Esophagus squamous epithelium (tissue), 5 donors: ENCODE measurements around the gene DNAJC15. TPM values are rescaled to one million over a fixed set of nuclear protein-coding genes. Genes with fewer than 3 reads are reported as not detected.

ENCODE experiments used
- DNase-seq: peaks from one replicate; lab custom pipeline; 2025; lab: John Stamatoyannopoulos, UW
- H3K27ac ChIP-seq, 4 donors: fragments of 200-600 bp; sonication (generic); one replicate each; pipeline ENCODE4 v1.5.1; 2016 to 2019; ENCODE audit warnings: mild to moderate bottlenecking in 1 of 4
- H3K27me3 ChIP-seq, 4 donors: fragments of 200-600 bp; sonication (generic); 1 replicate in 3 of 4; 2 replicates in 1 of 4; pipeline versions ENCODE4 v1.5.1 to v1.6.0; 2017 to 2021; ENCODE audit warnings: antibody characterized with exemption in 1 of 4
- H3K36me3 ChIP-seq, 3 donors: fragments of 200-600 bp; sonication (generic); one replicate each; pipeline ENCODE4 v1.5.1; 2016 to 2019
- H3K4me1 ChIP-seq, 3 donors: fragments of 200-600 bp; sonication (generic); one replicate each; pipeline ENCODE4 v1.5.1; 2017 to 2019
- H3K4me3 ChIP-seq, 4 donors: fragments of 200-600 bp; sonication (generic); 1 replicate in 3 of 4; 2 replicates in 1 of 4; pipeline ENCODE4 v1.5.1; 2016 to 2019; ENCODE audit warnings: mild to moderate bottlenecking in 2 of 4, moderate library complexity in 1 of 4
- H3K9me3 ChIP-seq, 3 donors: fragments of 200-600 bp; sonication (generic); one replicate each; pipeline ENCODE4 v1.5.1; 2016 to 2019
- POLR2A ChIP-seq, 4 donors: fragments of 450-650 bp; IDR thresholded peaks; one replicate each; pipeline ENCODE4 v1.6.1; 2017; ENCODE audit warnings: antibody characterized with exemption in 4 of 4, mild to moderate bottlenecking in 4 of 4, moderate library complexity in 3 of 4
- WGBS, 2 donors: methylation state at CpG; one replicate each; pipeline ENCODE4 v1.1.5; 2018; 5-methylcytosine and 5-hydroxymethylcytosine counted together
- intact Hi-C: fragments of 100-400 bp; cut with DNase I; formaldehyde crosslinking; loops from one replicate; pipeline ENCODE4 v1.15.0; 2022
- total RNA-seq, 4 donors: library from RNA; depleted of rRNA; stranded (reverse); fragments of >200 nt; gene quantifications; one replicate each; pipeline ENCODE4 v1.1.0, GENCODE V29; 2016
- TF ChIP-seq, protein P1 (sequence below), 6 experiments: fragments of 450-650 bp in 4 of 6; fragments of 200-600 bp in 2 of 6; sonication (generic) in 2 of 6; IDR thresholded peaks; one replicate each; pipeline ENCODE4 v1.5.1; 2016 to 2019; ENCODE audit warnings: antibody characterized with exemption in 6 of 6, mild to moderate bottlenecking in 4 of 6, moderate library complexity in 4 of 6
- donor health status: DM: yes; HTN: yes; CAD: no.

Gene DNAJC15
- total RNA-seq, 4 donors from 2014 or later = 2.9 to 15.0 (median 9.0) TPM

DNA sequence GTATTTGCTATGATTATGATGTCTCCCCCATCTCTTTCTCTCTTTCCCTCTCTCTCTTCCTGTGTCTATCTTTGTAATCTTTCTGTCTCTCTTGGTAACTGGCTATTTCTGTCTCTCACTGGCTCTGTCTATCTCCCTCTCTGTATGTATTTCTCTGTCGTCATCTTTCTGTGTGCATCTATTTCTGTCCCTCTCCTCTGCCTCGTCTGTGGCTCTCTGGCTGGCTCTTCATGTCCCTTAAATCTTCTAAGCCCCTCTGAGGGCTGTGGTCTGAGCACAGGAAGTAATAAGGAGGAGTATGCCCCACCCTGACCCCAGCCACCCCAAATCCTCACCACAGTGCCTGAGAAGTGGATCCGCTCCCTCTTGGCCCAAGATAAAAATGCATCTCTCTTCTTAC is 104.4 kb downstream of the DNAJC15 start:
- Histone ChIP-seq H3K36me3 (no peaks in the 10 kb centered on the region), H3K4me1 (no peaks in the 10 kb centered on the region), H3K9me3 (no peaks in the 10 kb centered on the region), H3K27ac (no peak overlapping the region), H3K27me3 (no peaks in the 10 kb centered on the region), H3K4me3 (no peak overlapping the region)
- no peak for TF ChIP-seq POLR2A (IDR thresholded peaks at IDR 0.05)
- TF ChIP-seq, protein P1, sequence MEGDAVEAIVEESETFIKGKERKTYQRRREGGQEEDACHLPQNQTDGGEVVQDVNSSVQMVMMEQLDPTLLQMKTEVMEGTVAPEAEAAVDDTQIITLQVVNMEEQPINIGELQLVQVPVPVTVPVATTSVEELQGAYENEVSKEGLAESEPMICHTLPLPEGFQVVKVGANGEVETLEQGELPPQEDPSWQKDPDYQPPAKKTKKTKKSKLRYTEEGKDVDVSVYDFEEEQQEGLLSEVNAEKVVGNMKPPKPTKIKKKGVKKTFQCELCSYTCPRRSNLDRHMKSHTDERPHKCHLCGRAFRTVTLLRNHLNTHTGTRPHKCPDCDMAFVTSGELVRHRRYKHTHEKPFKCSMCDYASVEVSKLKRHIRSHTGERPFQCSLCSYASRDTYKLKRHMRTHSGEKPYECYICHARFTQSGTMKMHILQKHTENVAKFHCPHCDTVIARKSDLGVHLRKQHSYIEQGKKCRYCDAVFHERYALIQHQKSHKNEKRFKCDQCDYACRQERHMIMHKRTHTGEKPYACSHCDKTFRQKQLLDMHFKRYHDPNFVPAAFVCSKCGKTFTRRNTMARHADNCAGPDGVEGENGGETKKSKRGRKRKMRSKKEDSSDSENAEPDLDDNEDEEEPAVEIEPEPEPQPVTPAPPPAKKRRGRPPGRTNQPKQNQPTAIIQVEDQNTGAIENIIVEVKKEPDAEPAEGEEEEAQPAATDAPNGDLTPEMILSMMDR (IDR thresholded peaks at IDR 0.05) = no peak
- WGBS, 2 donors = 39 to 52% methylated on average over 3 of the region's 3 CpGs
- DNase-seq = no peak
- intact Hi-C loops = no loop called here

DNA sequence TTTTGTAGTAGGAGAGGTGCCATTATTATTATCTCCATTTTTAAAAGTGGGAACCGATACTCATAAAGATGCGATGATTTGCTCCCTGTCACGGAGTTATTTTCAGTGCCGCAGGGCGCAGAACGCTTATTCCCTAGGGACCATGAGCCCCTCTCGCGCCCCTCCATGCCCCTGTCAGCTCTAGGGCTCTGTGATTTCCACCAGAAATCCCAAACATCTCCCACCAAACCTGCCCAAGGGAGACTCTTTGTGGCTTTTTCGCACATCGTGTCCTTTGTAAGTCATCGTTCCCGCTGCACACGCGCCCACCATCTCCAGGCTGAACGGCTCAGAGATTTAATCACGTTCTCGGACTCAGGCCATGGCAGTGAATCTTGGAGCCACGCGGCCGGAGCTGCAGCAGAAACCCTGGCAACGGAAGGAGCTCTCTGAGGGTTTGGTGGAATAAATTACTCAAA is 105.1 kb downstream of the DNAJC15 start:
- intact Hi-C loops = no loop called here
- TF ChIP-seq, protein P1 (IDR thresholded peaks at IDR 0.05) = no peak
- no peak for TF ChIP-seq POLR2A (IDR thresholded peaks at IDR 0.05)
- H3K27me3 ChIP-seq = no peaks in the 10 kb centered on the region
- no peaks in the 10 kb centered on the region for H3K36me3 ChIP-seq
- no peaks in the 10 kb centered on the region for H3K9me3 ChIP-seq
- peak overlapping the region in 1 of 4 donors; percentile 29 for H3K4me3 ChIP-seq
- DNase-seq = no peak
- H3K27ac ChIP-seq = no peak overlapping the region
- H3K4me1 ChIP-seq = no peaks in the 10 kb centered on the region
- 66 to 88% methylated on average over 21 of the region's 21 CpGs for WGBS, 2 donors

- Histone ChIP-seq H3K27ac (no peak overlapping the region), H3K9me3 (no peaks in the 10 kb centered on the region), H3K4me1 (no peaks in the 10 kb centered on the region), H3K4me3 (peak overlapping the region in 1 of 4 donors; percentile 29), H3K36me3 (no peaks in the 10 kb centered on the region), H3K27me3 (no peaks in the 10 kb centered on the region)
- 78 to 83% methylated on average over 8 of the region's 8 CpGs for WGBS, 2 donors
- DNase-seq = no peak
- TF ChIP-seq, protein P1 (IDR thresholded peaks at IDR 0.05) = no peak
- no peak for TF ChIP-seq POLR2A (IDR thresholded peaks at IDR 0.05)
- intact Hi-C loops = no loop called here
These were observed 105.7 kb downstream of the DNAJC15 start for GRCh38 chr13:43129066-43129465.

- Histone ChIP-seq H3K36me3 (no peaks in the 10 kb centered on the region), H3K4me3 (no peak overlapping the region), H3K27ac (no peak overlapping the region), H3K9me3 (no peaks in the 10 kb centered on the region), H3K4me1 (no peaks in the 10 kb centered on the region), H3K27me3 (no peaks in the 10 kb centered on the region)
- TF ChIP-seq, protein P1 (IDR thresholded peaks at IDR 0.05) = no peak
- no peak for TF ChIP-seq POLR2A (IDR thresholded peaks at IDR 0.05)
- intact Hi-C loops = no loop called here
- 51 to 52% methylated on average over 3 of the region's 3 CpGs for WGBS, 2 donors
- no peak for DNase-seq
These were observed 106.2 kb downstream of the DNAJC15 start for GRCh38 chr13:43129511-43130110.

GRCh38 chr13:43132257-43132656 is 108.9 kb downstream of the DNAJC15 start:
- no peaks in the 10 kb centered on the region for H3K27me3 ChIP-seq
- TF ChIP-seq POLR2A (IDR thresholded peaks at IDR 0.05) = no peak
- TF ChIP-seq, protein P1 (IDR thresholded peaks at IDR 0.05) = peak in 2 of 6 experiments; percentile 28 to 44
- H3K27ac ChIP-seq = no peak overlapping the region
- H3K4me1 ChIP-seq = no peaks in the 10 kb centered on the region
- intact Hi-C loops = no loop called here
- H3K9me3 ChIP-seq = no peaks in the 10 kb centered on the region
- DNase-seq = no peak
- H3K4me3 ChIP-seq = no peak overlapping the region
- H3K36me3 ChIP-seq = no peaks in the 10 kb centered on the region
- WGBS, 2 donors = 33 to 44% methylated on average over 4 of the region's 4 CpGs
